ENCODE data around the gene TSR3.
A peak's percentile ranks its signal among the peaks of the same experiment; 100 is the strongest.

TSR3 gene

GRCh38 chr16:1320097-1320496 is 31.6 kb downstream of the TSR3 start:
- no peak overlapping the region for H3K4me2 ChIP-seq
- peaks cover 100% of the 10 kb centered on the region for H3K36me3 ChIP-seq

GRCh38 chr16:1319041-1319440 is 32.6 kb downstream of the TSR3 start:
- Histone ChIP-seq H3K4me2 (no peak overlapping the region), H3K9me3 (no peaks in the 10 kb centered on the region), H3K4me3 (no peak overlapping the region), H4K20me1 (peaks cover 100% of the 10 kb centered on the region), H3K27me3 (no peaks in the 10 kb centered on the region), H3K27ac (no peak overlapping the region), H3K36me3 (peaks cover 100% of the 10 kb centered on the region), H3K4me1 (peaks cover 29% of the 10 kb centered on the region), H3K9ac (no peak overlapping the region)
- no peak for TF ChIP-seq Cebpa-rat (IDR thresholded peaks at IDR 0.05)

More at GRCh38 chr16:1320097-1320496, 31.6 kb downstream of the TSR3 start:
- Histone ChIP-seq H4K20me1 (peaks cover 100% of the 10 kb centered on the region), H3K4me3 (no peak overlapping the region), H3K9me3 (no peaks in the 10 kb centered on the region), H3K9ac (no peak overlapping the region), H3K27ac (no peak overlapping the region), H3K27me3 (no peaks in the 10 kb centered on the region), H3K4me1 (peaks cover 37% of the 10 kb centered on the region)
- no peak for TF ChIP-seq Cebpa-rat (IDR thresholded peaks at IDR 0.05)

GRCh38 chr16:1318268-1318545 is 33.5 kb downstream of the TSR3 start:
- TF ChIP-seq Cebpa-rat (IDR thresholded peaks at IDR 0.05), result no peak
- Histone ChIP-seq H3K9ac (no peak overlapping the region), H3K4me1 (peaks cover 25% of the 10 kb centered on the region), H3K9me3 (no peaks in the 10 kb centered on the region), H3K27me3 (no peaks in the 10 kb centered on the region), H3K27ac (no peak overlapping the region), H3K4me2 (no peak overlapping the region), H3K36me3 (peaks cover 100% of the 10 kb centered on the region), H4K20me1 (peaks cover 100% of the 10 kb centered on the region), H3K4me3 (no peak overlapping the region)

GRCh38 chr16:1317479-1318267 is 34.0 kb downstream of the TSR3 start:
- no peak overlapping the region for H3K4me2 ChIP-seq
- H3K9me3 ChIP-seq, result no peaks in the 10 kb centered on the region
- peaks cover 24% of the 10 kb centered on the region for H3K4me1 ChIP-seq
- H3K27me3 ChIP-seq, result no peaks in the 10 kb centered on the region
- no peak overlapping the region for H3K4me3 ChIP-seq
- peaks cover 100% of the 10 kb centered on the region for H3K36me3 ChIP-seq
- no peak overlapping the region for H3K9ac ChIP-seq
- H4K20me1 ChIP-seq, result peaks cover 100% of the 10 kb centered on the region
- TF ChIP-seq Cebpa-rat (IDR thresholded peaks at IDR 0.05), result no peak
- no peak overlapping the region for H3K27ac ChIP-seq

- Histone ChIP-seq H3K4me1 (peaks cover 28% of the 10 kb centered on the region), H3K36me3 (peaks cover 100% of the 10 kb centered on the region), H4K20me1 (peaks cover 100% of the 10 kb centered on the region), H3K9ac (no peak overlapping the region), H3K4me3 (no peak overlapping the region), H3K9me3 (no peaks in the 10 kb centered on the region), H3K27me3 (no peaks in the 10 kb centered on the region), H3K4me2 (no peak overlapping the region), H3K27ac (no peak overlapping the region)
- no peak for TF ChIP-seq Cebpa-rat (IDR thresholded peaks at IDR 0.05)
Observed at GRCh38 chr16:1316033-1316405, 35.7 kb downstream of the TSR3 start.

DNA sequence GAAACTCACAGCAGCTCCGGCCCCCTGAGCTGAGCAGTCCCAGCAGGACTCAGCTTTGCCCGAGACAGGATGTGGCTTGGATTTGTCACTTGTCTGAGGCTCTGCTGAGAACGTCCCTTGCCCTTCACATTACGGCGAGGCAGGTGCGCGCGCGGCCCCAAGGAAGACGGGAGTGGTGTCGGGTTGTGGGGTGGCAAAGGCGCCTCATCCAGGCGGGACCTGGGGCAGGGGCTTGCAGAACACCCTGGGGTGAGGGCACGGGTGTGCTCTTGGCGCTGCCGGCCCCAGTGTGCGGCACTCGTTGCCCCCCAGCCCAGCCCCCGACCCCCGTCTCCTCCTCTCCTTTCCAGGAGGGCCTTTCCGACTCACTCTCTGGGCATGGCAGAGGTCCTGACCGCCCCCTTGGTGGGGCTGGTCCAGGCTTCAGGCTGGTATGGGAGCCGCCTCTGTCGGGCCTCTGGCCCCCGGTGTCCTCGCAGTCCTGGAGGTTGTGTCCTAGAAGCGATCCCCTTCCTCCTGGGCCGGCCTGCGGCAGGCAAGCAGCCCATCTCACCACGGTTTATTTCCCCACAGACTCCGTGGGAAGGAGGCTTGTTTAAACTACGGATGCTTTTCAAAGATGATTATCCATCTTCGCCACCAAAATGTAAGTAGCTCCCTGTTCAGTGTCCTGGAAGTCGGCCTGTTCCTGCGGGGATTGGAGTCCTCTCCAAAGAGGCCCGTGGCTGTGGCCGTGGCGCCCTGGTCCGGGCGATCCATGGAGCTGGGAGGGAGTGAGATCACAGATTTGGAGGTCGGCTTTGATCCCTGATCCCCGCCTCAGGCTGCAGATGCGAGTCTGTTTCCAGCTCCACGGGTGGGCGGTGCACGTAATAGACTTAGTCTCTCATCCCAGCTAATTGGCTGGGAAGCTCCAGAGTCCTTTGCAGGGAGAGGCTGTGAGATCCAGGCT is 36.3 kb downstream of the TSR3 start:
- Histone ChIP-seq H3K9ac (no peak overlapping the region), H4K20me1 (peaks cover 100% of the 10 kb centered on the region), H3K9me3 (no peaks in the 10 kb centered on the region), H3K36me3 (peaks cover 94% of the 10 kb centered on the region), H3K4me1 (peaks cover 26% of the 10 kb centered on the region), H3K27ac (no peak overlapping the region), H3K4me2 (no peak overlapping the region), H3K27me3 (no peaks in the 10 kb centered on the region), H3K4me3 (no peak overlapping the region)
- no peak for TF ChIP-seq Cebpa-rat (IDR thresholded peaks at IDR 0.05)

DNA sequence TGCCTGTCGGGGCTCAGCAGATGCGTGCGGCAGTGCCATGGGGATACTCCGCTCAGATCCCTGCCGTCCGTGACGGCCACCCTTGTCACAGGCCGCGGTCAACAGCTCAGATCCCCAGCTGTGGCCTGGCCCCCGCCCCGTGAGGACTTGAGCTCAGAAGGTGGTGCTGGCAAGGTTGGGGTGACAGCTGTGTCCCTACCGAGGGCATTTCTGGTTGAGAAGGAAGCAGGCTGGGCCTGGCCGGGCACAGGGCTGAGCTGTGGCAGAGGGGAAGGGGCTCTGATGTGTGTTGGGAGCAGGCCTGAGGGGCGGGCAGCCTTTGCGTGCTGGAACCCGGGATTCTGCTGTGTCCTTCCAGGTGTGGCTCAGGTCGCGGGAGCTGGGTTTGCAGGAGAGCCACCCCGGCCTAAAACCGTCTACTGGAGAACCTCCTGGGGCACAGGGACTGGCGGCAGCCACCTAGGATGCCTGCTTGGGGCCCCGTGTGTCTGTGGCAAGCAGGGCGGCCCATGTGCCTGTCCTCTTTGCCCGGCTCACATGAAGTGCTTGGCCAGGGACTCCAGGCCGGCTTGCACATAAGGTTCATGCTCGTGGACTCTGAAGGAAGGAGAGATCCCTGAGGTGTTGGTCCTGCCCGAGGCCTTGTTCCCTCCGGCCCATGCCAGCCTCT is 37.1 kb downstream of the TSR3 start:
- no peaks in the 10 kb centered on the region for H3K9me3 ChIP-seq
- H3K36me3 ChIP-seq, result peaks cover 86% of the 10 kb centered on the region
- H3K4me3 ChIP-seq, result no peak overlapping the region
- no peak overlapping the region for H3K4me2 ChIP-seq
- H3K27ac ChIP-seq, result no peak overlapping the region
- H3K4me1 ChIP-seq, result peaks cover 26% of the 10 kb centered on the region
- TF ChIP-seq Cebpa-rat (IDR thresholded peaks at IDR 0.05), result no peak
- H3K9ac ChIP-seq, result no peak overlapping the region
- H4K20me1 ChIP-seq, result peaks cover 99% of the 10 kb centered on the region
- H3K27me3 ChIP-seq, result no peaks in the 10 kb centered on the region

GRCh38 chr16:1313721-1314369 is 37.8 kb downstream of the TSR3 start:
- H3K27ac ChIP-seq, result no peak overlapping the region
- no peak overlapping the region; the same call in 1 of the 2 replicates for H3K4me2 ChIP-seq
- no peaks in the 10 kb centered on the region for H3K9me3 ChIP-seq
- H3K27me3 ChIP-seq, result no peaks in the 10 kb centered on the region
- no peak for TF ChIP-seq Cebpa-rat (IDR thresholded peaks at IDR 0.05)
- peaks cover 26% of the 10 kb centered on the region for H3K4me1 ChIP-seq
- H3K9ac ChIP-seq, result no peak overlapping the region
- peaks cover 92% of the 10 kb centered on the region for H4K20me1 ChIP-seq
- H3K4me3 ChIP-seq, result no peak overlapping the region
- H3K36me3 ChIP-seq, result peaks cover 79% of the 10 kb centered on the region

DNA sequence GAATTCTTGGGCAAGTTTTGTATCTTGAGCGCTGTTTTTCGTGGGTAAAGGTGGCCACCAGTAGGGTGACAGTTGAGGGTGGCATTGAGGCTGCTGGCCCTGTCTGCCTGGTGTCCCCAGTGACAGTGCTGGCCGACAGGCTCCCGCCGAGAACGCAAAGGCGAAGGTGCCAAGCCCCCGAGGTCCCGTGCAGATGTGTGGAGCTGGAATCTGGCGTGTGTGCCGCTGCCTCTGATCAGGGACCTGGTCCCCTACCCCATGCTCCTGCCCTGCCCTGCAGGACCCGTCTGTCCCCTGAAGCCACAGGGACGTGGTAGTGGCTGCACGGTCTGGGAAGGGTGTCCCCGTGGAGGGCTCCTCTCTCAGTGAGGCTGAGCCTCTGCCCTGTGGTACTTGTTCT is 38.8 kb downstream of the TSR3 start:
- H3K27ac ChIP-seq, result no peak overlapping the region
- H3K4me2 ChIP-seq, result peak overlapping the region; percentile 94

More for the DNA sequence above, 38.8 kb downstream of the TSR3 start:
- Histone ChIP-seq H4K20me1 (peaks cover 83% of the 10 kb centered on the region), H3K4me3 (no peak overlapping the region), H3K9me3 (no peaks in the 10 kb centered on the region), H3K36me3 (peaks cover 70% of the 10 kb centered on the region), H3K27me3 (no peaks in the 10 kb centered on the region), H3K4me1 (peaks cover 26% of the 10 kb centered on the region), H3K9ac (peak overlapping the region; percentile 100; the same call in 1 of the 2 replicates)
- TF ChIP-seq Cebpa-rat (IDR thresholded peaks at IDR 0.05), result no peak

Measured in BLaER1 (cell line).